GM18511 (cell line): ENCODE results near the gene MRPS11.
"Not testable (repeated sequence)": the region's sequence is repeated elsewhere in the genome, so short reads cannot be mapped to it uniquely, and the experiment has no call there.

Source experiments
- ATAC-seq: cut with Tn5 transposase; IDR thresholded peaks from one replicate; pipeline ENCODE4 v1.9.1; 2021; ENCODE audit warnings: mild to moderate bottlenecking, moderate library complexity; ENCODE audit not compliant: unreplicated experiment

Gene MRPS11

DNA sequence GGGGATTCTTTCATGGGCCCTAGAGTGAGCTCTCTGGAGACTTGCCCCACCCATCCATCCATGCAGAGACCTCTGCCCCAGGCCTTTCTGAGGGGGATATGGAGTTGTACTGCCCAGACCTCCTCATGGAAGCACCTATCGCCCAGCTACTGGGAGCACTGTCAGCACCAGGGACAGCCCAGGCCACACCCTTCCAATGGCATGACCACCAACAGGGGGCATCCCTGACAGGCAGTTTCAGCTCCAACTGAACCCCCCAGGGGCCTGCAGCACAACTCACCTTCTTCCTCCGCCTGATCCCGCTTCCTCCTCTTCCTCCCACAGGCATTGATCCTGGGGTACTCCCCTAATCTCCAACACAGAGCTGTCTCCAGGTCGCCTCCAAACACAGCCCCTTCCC lies 21.8 kb downstream of the MRPS11 start:
- ATAC-seq = no peak

GRCh38 chr15:88490036-88490435 lies 22.5 kb downstream of the MRPS11 start:
- ATAC-seq = no peak

DNA sequence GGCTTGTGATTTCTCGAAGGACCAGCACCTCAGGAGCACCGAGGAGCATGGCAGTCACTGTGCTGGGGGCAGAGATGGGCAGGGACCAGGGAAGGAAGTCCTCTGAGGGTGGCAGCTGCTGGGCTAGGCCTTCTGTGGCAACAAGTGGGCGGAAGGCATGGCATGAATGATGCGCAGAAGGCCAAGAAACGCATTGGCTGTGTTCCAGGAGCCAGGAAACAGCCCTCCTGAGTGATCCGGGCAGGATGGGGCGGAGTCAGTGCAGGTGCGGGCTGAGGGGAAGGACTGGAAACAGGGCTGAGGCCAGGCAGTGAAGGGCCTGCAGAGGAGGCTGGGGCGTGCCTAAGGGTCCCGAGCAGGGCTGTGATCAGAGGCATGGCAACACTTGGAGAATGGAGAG lies 23.6 kb downstream of the MRPS11 start:
- no peak for ATAC-seq

GRCh38 chr15:88493844-88494243 lies 26.3 kb downstream of the MRPS11 start:
- ATAC-seq = no peak

DNA sequence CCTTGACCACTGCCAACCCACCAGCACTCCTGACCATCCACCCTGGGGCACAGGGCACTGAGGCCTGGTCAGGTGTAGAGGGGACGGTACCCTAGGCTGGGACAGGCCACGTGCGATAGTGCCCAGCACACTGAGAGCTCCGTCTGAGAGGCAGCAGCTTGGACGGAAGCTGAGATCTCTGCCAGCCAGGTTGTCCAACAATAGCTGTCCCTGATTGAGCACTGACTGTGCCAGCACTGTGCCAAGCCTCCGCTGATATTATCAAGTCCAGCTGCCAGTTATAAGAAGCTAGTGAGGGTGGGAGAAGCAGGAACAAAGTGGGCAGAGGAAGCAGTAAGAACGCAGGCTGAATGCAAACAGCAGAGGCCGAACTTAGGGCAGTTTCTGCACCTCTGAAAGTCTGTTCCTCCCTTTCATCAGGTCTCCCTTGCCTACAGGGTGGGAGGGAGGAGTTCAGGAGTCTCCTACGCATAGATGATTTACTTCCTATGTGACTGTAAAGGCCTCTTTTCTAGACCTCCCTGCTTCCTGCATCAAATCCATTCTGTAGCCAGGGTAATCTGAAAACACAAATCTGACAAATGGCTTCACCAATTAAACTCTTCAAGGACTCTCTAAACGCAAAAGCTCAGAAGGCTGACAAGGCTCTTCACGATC lies 29.7 kb downstream of the MRPS11 start:
- ATAC-seq = no peak

DNA sequence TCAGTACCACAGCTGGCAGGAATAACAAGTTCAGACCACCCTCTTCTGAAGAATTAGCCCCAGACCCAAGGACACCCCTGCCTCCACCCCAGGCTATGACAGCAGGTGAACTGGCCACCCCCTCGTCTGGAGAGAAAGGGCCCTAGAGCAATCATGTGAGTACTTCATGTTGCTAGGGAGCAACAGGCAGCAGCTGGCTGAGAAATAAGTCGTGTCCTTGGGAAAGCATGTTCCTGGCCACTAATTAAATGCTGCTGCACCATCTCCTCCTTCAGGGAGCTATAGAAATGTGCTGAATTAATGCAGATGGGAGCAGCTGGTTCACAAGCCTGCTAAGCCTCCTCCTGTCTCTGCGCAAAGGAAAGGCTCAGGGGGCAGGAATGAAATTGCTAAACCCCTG lies 31.5 kb downstream of the MRPS11 start:
- ATAC-seq = no peak

DNA sequence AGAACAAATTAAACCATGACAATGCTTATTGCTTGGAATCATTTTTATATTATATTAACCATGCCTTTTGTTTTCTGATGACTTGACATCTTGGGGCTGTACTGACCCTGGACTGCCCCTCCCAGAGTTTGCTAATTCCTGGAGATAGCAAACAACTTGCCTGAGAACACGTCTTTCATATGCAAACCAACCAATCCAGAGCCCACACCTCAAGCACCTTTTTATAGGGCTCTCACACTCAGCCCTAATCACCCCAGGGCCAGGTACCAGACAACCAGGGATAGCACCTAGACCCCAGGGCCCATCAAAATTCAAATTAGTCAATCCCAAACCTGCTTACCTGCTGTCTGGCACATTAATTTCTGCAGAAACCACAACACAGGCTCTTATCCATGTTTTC lies 36.9 kb downstream of the MRPS11 start:
- ATAC-seq = no peak

GRCh38 chr15:88505721-88506120 lies 38.2 kb downstream of the MRPS11 start:
- no peak for ATAC-seq

GRCh38 chr15:88506628-88507027 lies 39.1 kb downstream of the MRPS11 start:
- no peak for ATAC-seq

DNA sequence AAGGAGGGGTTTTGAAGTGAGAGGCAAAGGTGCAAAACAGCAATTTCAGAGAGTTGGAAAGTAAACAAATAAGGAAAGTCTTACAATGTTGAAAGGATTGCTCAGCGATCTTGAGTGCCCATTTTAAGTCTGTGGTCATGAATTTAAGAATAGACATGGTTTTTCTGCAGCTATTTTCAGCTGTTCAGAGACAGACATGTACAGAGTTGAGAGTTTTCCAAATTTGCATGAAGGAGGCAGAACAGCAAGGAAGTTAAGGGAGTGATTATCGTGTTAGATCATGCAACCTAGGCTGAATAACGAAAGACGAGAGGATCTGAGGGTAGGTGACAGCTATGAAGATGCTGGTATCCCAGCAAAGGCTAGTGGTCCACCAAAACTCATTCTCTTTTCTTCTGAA lies 41.8 kb downstream of the MRPS11 start:
- ATAC-seq = no peak

DNA sequence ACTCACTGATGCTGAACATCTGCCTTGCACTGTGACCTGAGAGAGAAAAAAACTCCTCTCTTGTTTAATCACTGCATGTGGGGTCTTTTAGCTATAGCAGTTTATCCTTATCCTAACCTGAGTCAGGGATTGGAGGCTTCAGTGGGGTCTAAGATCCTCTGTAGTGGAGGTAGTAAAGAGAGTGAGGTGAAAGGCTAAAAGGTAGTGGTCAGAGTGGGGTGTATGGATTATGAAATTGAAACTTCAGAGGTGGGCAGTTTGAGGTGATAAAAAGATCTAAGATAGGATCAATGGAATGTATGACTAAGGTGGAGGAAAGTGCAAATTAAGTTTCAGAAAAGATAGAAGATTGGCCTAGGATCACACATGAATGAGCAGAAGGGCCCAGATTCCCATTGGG lies 42.5 kb downstream of the MRPS11 start:
- no peak for ATAC-seq

- no peak for ATAC-seq
These were observed 43.7 kb downstream of the MRPS11 start for GRCh38 chr15:88511161-88511560.

- no peak for ATAC-seq
These were observed 44.6 kb downstream of the MRPS11 start for GRCh38 chr15:88512078-88512477.

- no peak for ATAC-seq
These were observed 45.1 kb downstream of the MRPS11 start for GRCh38 chr15:88512601-88513000.

DNA sequence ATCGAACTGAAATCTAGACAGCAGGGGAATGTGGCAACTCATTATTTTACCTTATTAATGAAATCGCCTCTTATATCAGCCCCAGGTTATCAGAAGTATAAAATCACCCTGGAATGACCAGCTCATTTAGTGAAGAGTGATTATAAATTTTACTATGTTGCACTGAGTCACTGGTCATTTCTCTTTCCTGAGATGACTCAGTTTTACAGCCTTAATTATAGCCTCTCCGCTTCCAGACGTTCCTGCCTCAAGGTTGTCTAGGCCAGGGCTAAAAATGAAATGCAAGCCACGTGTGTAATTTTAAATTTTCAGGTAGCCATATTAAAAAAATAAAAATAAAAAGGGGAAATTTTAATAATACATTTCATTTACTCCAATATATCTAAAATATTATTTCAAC lies 45.7 kb downstream of the MRPS11 start:
- ATAC-seq = no peak

DNA sequence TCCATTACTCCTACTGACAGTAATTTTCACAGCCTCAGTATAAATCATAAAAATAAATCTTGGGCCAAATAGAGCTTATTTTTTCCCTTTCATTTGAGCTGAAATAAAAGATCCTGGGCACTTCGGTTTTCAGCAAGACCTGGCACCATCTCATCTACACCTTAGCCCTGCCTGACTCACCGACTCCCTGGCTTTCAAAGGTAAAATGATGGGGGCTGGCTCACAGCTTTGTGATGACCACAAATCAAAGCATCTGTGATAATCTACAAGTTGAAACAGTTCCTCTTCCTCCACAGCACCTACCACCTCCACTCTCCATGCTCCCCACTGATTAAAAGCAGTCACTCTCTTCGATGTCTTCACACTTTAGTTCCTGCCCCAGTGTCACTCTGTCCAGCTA lies 51.4 kb downstream of the MRPS11 start:
- ATAC-seq = no peak

GRCh38 chr15:88524094-88524493 lies 56.6 kb downstream of the MRPS11 start:
- not testable (repeated sequence) for ATAC-seq

- no peak for ATAC-seq
These were observed 57.9 kb downstream of the MRPS11 start for GRCh38 chr15:88525418-88525817.

- no peak for ATAC-seq
These were observed 58.9 kb downstream of the MRPS11 start for GRCh38 chr15:88526247-88526879.

DNA sequence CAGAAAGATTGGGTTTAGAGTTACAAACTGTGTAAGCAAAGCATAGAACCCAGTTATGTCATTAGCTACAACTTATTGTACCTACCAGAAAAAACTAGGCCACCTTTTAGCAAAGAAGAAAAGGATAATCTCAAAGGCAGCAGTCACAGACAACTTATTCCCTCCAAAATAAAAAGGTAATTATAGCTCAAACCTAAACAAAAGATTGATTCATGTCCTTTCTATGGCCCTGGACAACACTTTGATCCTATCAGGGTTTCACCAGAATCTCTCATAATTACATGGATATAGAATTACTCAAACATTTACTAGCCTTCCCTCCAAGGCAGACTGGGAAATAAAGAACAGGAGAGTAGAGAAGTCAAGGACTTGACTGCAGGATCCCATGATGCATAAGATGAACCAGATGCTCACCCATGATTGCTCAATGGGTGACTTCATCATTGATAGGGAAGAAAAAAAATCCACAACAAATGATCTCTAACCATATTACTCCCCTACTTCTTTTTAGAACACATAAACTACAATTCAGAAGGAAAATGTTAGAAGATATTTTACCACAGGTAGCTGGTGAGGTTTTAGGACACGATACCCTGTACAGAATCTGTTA lies 61.6 kb downstream of the MRPS11 start:
- ATAC-seq = no peak
